ENCODE data around the gene RNF126. TPM values are rescaled to one million over a fixed set of nuclear protein-coding genes. Genes with fewer than 3 reads are reported as not detected.

RNF126 gene
- polyA plus RNA-seq, 1 donor (not counting 4 experiments of a cell fraction or from before 2014, with no cell fraction given) = 8.2 TPM

DNA sequence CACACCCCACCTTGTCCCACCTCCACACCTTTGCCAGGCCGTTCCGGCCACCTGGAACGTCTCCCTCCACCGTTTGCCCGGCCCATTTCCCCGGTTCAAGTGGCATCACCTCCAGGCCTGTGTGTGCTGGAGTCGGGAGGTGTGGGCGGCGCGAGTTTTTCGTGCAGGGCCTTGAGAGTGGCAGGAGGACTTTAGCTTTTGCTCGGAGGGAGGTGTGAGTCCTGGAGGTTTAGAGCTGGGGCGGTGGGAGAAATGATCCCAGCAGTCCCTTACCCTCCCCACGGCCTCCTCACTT is 41.4 kb upstream of the RNF126 start:
- Histone ChIP-seq H3K27me3 (ENCODE audit: control insufficient read depth, extremely low read depth, insufficient read depth, low read length) (peaks cover 16% of the 10 kb centered on the region), H3K27ac (ENCODE audit: control insufficient read depth, insufficient read depth, low read length) (no peak overlapping the region), H3K9me3 (ENCODE audit: control insufficient read depth, low read depth, low read length) (peaks cover 2% of the 10 kb centered on the region), H3K36me3 (ENCODE audit: control insufficient read depth in 2 of 2, extremely low read depth in 1 of 2, insufficient read depth in 2 of 2, low read length in 2 of 2) (no peaks in the 10 kb centered on the region), H3K9ac (ENCODE audit: control insufficient read depth, extremely low read depth, insufficient read depth, low read length) (no peak overlapping the region), H3K9me1 (ENCODE audit: control insufficient read depth, extremely low read depth, insufficient read depth, low read length) (no peaks in the 10 kb centered on the region), H3K4me2 (ENCODE audit: control insufficient read depth, extremely low read depth, insufficient read depth, low read depth, low read length) (no peak overlapping the region), H3K79me2 (ENCODE audit: control insufficient read depth, insufficient read depth, low read length) (no peaks in the 10 kb centered on the region), H3K4me3 (ENCODE audit: control insufficient read depth in 2 of 3, extremely low read depth in 1 of 3, insufficient read depth in 2 of 3, low read depth in 1 of 3, low read length in 3 of 3) (no peak overlapping the region), H4K20me1 (ENCODE audit: control insufficient read depth, extremely low read depth, insufficient read depth, low read length) (no peaks in the 10 kb centered on the region), H3K4me1 (ENCODE audit: control insufficient read depth, extremely low read depth, insufficient read depth, low read length) (no peaks in the 10 kb centered on the region), H2AFZ (ENCODE audit: control insufficient read depth, low read length) (no peak overlapping the region)
- FAIRE-seq = no peak
- dilution Hi-C loops (cut with MboI; ENCODE audit: extremely low pct_ligation_motif_present, low sequenced_read_pairs) = no loop called here
- no peak for TF ChIP-seq EZH2 (IDR thresholded peaks at IDR 0.05; ENCODE audit: low read length)
- TF ChIP-seq, protein P1, sequence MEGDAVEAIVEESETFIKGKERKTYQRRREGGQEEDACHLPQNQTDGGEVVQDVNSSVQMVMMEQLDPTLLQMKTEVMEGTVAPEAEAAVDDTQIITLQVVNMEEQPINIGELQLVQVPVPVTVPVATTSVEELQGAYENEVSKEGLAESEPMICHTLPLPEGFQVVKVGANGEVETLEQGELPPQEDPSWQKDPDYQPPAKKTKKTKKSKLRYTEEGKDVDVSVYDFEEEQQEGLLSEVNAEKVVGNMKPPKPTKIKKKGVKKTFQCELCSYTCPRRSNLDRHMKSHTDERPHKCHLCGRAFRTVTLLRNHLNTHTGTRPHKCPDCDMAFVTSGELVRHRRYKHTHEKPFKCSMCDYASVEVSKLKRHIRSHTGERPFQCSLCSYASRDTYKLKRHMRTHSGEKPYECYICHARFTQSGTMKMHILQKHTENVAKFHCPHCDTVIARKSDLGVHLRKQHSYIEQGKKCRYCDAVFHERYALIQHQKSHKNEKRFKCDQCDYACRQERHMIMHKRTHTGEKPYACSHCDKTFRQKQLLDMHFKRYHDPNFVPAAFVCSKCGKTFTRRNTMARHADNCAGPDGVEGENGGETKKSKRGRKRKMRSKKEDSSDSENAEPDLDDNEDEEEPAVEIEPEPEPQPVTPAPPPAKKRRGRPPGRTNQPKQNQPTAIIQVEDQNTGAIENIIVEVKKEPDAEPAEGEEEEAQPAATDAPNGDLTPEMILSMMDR (optimal IDR thresholded peaks at IDR 0.05 in 1 of 3, IDR thresholded peaks at IDR 0.05 in 1 of 3, conservative IDR thresholded peaks at IDR 0.05 in 1 of 3; ENCODE audit: extremely low read depth in 1 of 3, insufficient read depth in 2 of 3, low read length in 3 of 3) = no peak
- no peak for DNase-seq (ENCODE audit: low read depth, low spot score)

GRCh38 chr19:703651-704446 is 40.8 kb upstream of the RNF126 start:
- H3K27me3 ChIP-seq (ENCODE audit: control insufficient read depth, extremely low read depth, insufficient read depth, low read length) = peaks cover 13% of the 10 kb centered on the region
- no peak overlapping the region for H3K9ac ChIP-seq (ENCODE audit: control insufficient read depth, extremely low read depth, insufficient read depth, low read length)
- no peak overlapping the region for H3K4me2 ChIP-seq (ENCODE audit: control insufficient read depth, extremely low read depth, insufficient read depth, low read depth, low read length)
- no peak overlapping the region for H3K4me3 ChIP-seq (ENCODE audit: control insufficient read depth in 2 of 3, extremely low read depth in 1 of 3, insufficient read depth in 2 of 3, low read depth in 1 of 3, low read length in 3 of 3)
- FAIRE-seq (no peak), DNase-seq (ENCODE audit: low read depth, low spot score) (no peak)
- dilution Hi-C loops (cut with MboI; ENCODE audit: extremely low pct_ligation_motif_present, low sequenced_read_pairs) = no loop called here
- H4K20me1 ChIP-seq (ENCODE audit: control insufficient read depth, extremely low read depth, insufficient read depth, low read length) = no peaks in the 10 kb centered on the region
- no peak overlapping the region for H2AFZ ChIP-seq (ENCODE audit: control insufficient read depth, low read length)
- H3K79me2 ChIP-seq (ENCODE audit: control insufficient read depth, insufficient read depth, low read length) = no peaks in the 10 kb centered on the region
- H3K36me3 ChIP-seq (ENCODE audit: control insufficient read depth in 2 of 2, extremely low read depth in 1 of 2, insufficient read depth in 2 of 2, low read length in 2 of 2) = no peaks in the 10 kb centered on the region
- no peak overlapping the region for H3K27ac ChIP-seq (ENCODE audit: control insufficient read depth, insufficient read depth, low read length)
- TF ChIP-seq, protein P1 (optimal IDR thresholded peaks at IDR 0.05 in 1 of 3, IDR thresholded peaks at IDR 0.05 in 1 of 3, conservative IDR thresholded peaks at IDR 0.05 in 1 of 3; ENCODE audit: extremely low read depth in 1 of 3, insufficient read depth in 2 of 3, low read length in 3 of 3) = no peak
- peaks cover 2% of the 10 kb centered on the region for H3K9me3 ChIP-seq (ENCODE audit: control insufficient read depth, low read depth, low read length)
- H3K9me1 ChIP-seq (ENCODE audit: control insufficient read depth, extremely low read depth, insufficient read depth, low read length) = no peaks in the 10 kb centered on the region
- H3K4me1 ChIP-seq (ENCODE audit: control insufficient read depth, extremely low read depth, insufficient read depth, low read length) = no peaks in the 10 kb centered on the region
